Measurements from ENCODE around the gene NDOR1.

DNA sequence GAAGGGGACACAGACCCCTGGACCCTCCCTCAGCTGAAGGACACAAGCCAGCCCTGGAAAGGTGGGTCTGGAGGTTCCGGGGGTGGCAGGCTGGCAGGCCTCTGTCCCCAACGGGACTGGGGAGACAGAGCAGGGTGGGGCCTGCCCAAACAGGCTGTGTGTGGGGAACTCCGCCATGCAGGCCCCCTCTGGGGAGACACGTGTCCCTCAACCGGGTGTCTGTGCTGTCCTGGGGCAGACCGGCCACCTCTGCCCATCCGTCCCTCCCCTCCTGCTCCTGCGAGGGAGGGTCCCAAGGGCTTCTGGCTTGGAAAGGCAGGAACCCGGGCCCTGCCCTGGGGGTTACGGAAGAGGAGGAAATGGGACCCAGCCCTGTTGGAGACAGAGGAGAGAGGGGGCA, 26.6 kb downstream of the NDOR1 start:
- TF ChIP-seq POLR2AphosphoS5 (IDR thresholded peaks at IDR 0.05): no peak
- no peak for TF ChIP-seq CTCF (IDR thresholded peaks at IDR 0.05)
